Fibroblast of lung (primary cell): ENCODE data around the gene CTDP1. TPM values are rescaled to one million over a fixed set of nuclear protein-coding genes. Genes with fewer than 3 reads are reported as not detected.

ENCODE experiments used
- DNase-seq, 2 donors: peaks; one replicate each; pipeline versions ENCODE4 v3.0.0 to v3.0.0-alpha.2; 2010; ENCODE audit warnings: low read depth in 2 of 2
- H2AFZ ChIP-seq: 2 replicates; pipeline ENCODE4 v1.5.1; 2012; ENCODE audit warnings: low read length, control low read depth, inconsistent platforms
- H3K27ac ChIP-seq: 2 replicates; pipeline ENCODE4 v1.5.1; 2011; ENCODE audit warnings: low read length, control low read depth; ENCODE audit not compliant: insufficient read depth
- H3K27me3 ChIP-seq: 2 replicates; pipeline ENCODE4 v1.5.1; 2011; ENCODE audit warnings: mild to moderate bottlenecking, low read length; ENCODE audit not compliant: control insufficient read depth, insufficient read depth
- H3K36me3 ChIP-seq: 2 replicates; pipeline ENCODE4 v1.5.1; 2011; ENCODE audit warnings: low read length; ENCODE audit not compliant: control insufficient read depth, insufficient read depth
- H3K4me1 ChIP-seq: 2 replicates; pipeline ENCODE4 v1.5.1; 2011; ENCODE audit warnings: low read length; ENCODE audit not compliant: control insufficient read depth, insufficient read depth; ENCODE audit errors: extremely low read depth
- H3K4me2 ChIP-seq: 2 replicates; pipeline ENCODE4 v1.5.1; 2011; ENCODE audit warnings: low read length, control low read depth; ENCODE audit not compliant: insufficient read depth; ENCODE audit errors: extremely low read depth
- H3K4me3 ChIP-seq, 4 experiments: fragments of 200-600 bp in 1 of 4; sonication (generic) in 1 of 4; replicated peaks in 1 of 4; 2 replicates each; pipeline ENCODE4 v1.5.1; 2011 to 2016; ENCODE audit warnings: low read length in 4 of 4, low read depth in 3 of 4, mild to moderate bottlenecking in 3 of 4, control low read depth in 2 of 4, inconsistent platforms in 1 of 4, mixed read lengths in 1 of 4; ENCODE audit not compliant: insufficient read depth in 1 of 4; ENCODE audit errors: control extremely low read depth in 1 of 4
- H3K79me2 ChIP-seq: 2 replicates; pipeline ENCODE4 v1.5.1; 2012; ENCODE audit warnings: mild to moderate bottlenecking, low read length, inconsistent platforms; ENCODE audit not compliant: control insufficient read depth, insufficient read depth
- H3K9ac ChIP-seq: 2 replicates; pipeline ENCODE4 v1.5.1; 2011; ENCODE audit warnings: mild to moderate bottlenecking, low read length, control low read depth; ENCODE audit not compliant: insufficient read depth
- H3K9me3 ChIP-seq: 2 replicates; pipeline ENCODE4 v1.5.1; 2012; ENCODE audit warnings: low read depth, low read length; ENCODE audit not compliant: control insufficient read depth, insufficient read depth
- H4K20me1 ChIP-seq: 2 replicates; pipeline ENCODE4 v1.5.1; 2011; ENCODE audit warnings: low read length; ENCODE audit not compliant: control insufficient read depth, insufficient read depth; ENCODE audit errors: extremely low read depth
- CTCF ChIP-seq, 2 donors: IDR thresholded peaks in 1 of 2; conservative IDR thresholded peaks in 1 of 2; 1 replicate in 1 of 2; 2 replicates in 1 of 2; pipeline ENCODE4 v1.5.1; 2011 to 2012; ENCODE audit warnings: low read length in 2 of 2, control low read depth in 1 of 2, inconsistent platforms in 1 of 2, low read depth in 1 of 2, mild to moderate bottlenecking in 1 of 2
- EZH2 ChIP-seq: IDR thresholded peaks from 2 replicates; pipeline ENCODE4 v1.5.1; 2012; ENCODE audit warnings: low read length, control low read depth, mild to moderate bottlenecking; ENCODE audit errors: missing control alignments
- polyA plus RNA-seq, 2 donors: library from polyadenylated mRNA; depleted of rRNA in 1 of 2; stranded (reverse) in 1 of 2; unstranded in 1 of 2; fragments of >200 nt; gene quantifications; 2 replicates each; pipeline ENCODE4 v1.2.1, GENCODE V29; 2011 to 2012; ENCODE audit warnings: missing spikeins in 1 of 2
- total RNA-seq: library from RNA; depleted of rRNA; stranded (reverse); fragments of >200 nt; gene quantifications from 2 replicates; pipeline ENCODE4 v1.2.1, GENCODE V29; 2014

The CTDP1 gene
- total and polyA plus RNA-seq, 2 donors (not counting 1 experiment from before 2014, with no cell fraction given): 6.4 to 24.8 TPM

- Histone ChIP-seq H3K9ac (no peak overlapping the region), H3K4me3 (no peak overlapping the region), H3K4me2 (no peak overlapping the region), H3K4me1 (no peaks in the 10 kb centered on the region), H4K20me1 (no peaks in the 10 kb centered on the region), H3K27ac (no peak overlapping the region), H3K79me2 (no peaks in the 10 kb centered on the region), H2AFZ (no peak overlapping the region), H3K27me3 (peaks cover 4% of the 10 kb centered on the region), H3K36me3 (no peaks in the 10 kb centered on the region), H3K9me3 (no peaks in the 10 kb centered on the region)
- DNase-seq: no peak
- TF ChIP-seq CTCF (conservative IDR thresholded peaks at IDR 0.05 in 1 of 2, IDR thresholded peaks at IDR 0.05 in 1 of 2; ENCODE audit: low read depth in 1 of 2, low read length in 2 of 2) (no peak), EZH2 (no peak)
These were observed 83.8 kb downstream of the CTDP1 start for GRCh38 chr18:79763407-79763806.

DNA sequence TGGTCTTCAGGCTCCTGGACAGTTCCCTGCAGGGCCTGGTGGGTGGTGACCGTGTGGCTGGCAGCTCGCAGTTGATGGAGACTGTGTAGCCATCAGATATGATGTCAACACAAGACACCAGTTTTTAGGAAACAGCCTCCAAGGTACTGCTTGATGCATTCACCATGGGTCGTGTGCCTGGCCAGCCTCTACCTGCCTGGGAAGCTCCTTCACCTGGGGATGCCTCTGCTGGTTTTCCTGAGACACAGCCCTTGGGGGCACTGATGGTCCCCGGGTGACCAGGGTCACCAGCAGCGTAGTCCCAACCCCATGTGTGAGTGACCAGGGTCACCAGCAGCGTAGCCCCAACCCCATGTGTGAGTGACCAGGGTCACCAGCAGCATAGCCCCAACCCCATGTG lies 84.5 kb downstream of the CTDP1 start:
- no peak overlapping the region for H3K9ac ChIP-seq
- H3K79me2 ChIP-seq: no peaks in the 10 kb centered on the region
- no peak for TF ChIP-seq EZH2
- no peak for TF ChIP-seq CTCF (conservative IDR thresholded peaks at IDR 0.05 in 1 of 2, IDR thresholded peaks at IDR 0.05 in 1 of 2; ENCODE audit: low read depth in 1 of 2, low read length in 2 of 2)
- no peak overlapping the region for H3K4me2 ChIP-seq
- H2AFZ ChIP-seq: no peak overlapping the region
- H3K4me1 ChIP-seq: no peaks in the 10 kb centered on the region
- no peaks in the 10 kb centered on the region for H3K9me3 ChIP-seq
- no peaks in the 10 kb centered on the region for H3K36me3 ChIP-seq
- H3K27ac ChIP-seq: no peak overlapping the region
- no peak for DNase-seq
- peaks cover 4% of the 10 kb centered on the region for H3K27me3 ChIP-seq
- H4K20me1 ChIP-seq: no peaks in the 10 kb centered on the region
- H3K4me3 ChIP-seq: no peak overlapping the region

GRCh38 chr18:79765491-79766245 lies 86.1 kb downstream of the CTDP1 start:
- Histone ChIP-seq H3K27me3 (peaks cover 4% of the 10 kb centered on the region), H3K79me2 (no peaks in the 10 kb centered on the region), H3K36me3 (no peaks in the 10 kb centered on the region), H2AFZ (no peak overlapping the region), H3K27ac (no peak overlapping the region), H4K20me1 (no peaks in the 10 kb centered on the region), H3K4me1 (no peaks in the 10 kb centered on the region), H3K4me3 (no peak overlapping the region), H3K9ac (no peak overlapping the region), H3K4me2 (no peak overlapping the region), H3K9me3 (no peaks in the 10 kb centered on the region)
- DNase-seq: peak; percentile 18 to 57
- TF ChIP-seq EZH2 (no peak), CTCF (conservative IDR thresholded peaks at IDR 0.05 in 1 of 2, IDR thresholded peaks at IDR 0.05 in 1 of 2; ENCODE audit: low read depth in 1 of 2, low read length in 2 of 2) (no peak)
